ENCODE measurements around the gene GABBR2.
"Not testable (repeated sequence)": the region's sequence is repeated elsewhere in the genome, so short reads cannot be mapped to it uniquely, and the experiment has no call there.

GABBR2 gene

GRCh38 chr9:98303633-98304125 lies 405.1 kb downstream of the GABBR2 start:
- no peak for DNase-seq (ENCODE audit: low spot score)
- no peak for FAIRE-seq

DNA sequence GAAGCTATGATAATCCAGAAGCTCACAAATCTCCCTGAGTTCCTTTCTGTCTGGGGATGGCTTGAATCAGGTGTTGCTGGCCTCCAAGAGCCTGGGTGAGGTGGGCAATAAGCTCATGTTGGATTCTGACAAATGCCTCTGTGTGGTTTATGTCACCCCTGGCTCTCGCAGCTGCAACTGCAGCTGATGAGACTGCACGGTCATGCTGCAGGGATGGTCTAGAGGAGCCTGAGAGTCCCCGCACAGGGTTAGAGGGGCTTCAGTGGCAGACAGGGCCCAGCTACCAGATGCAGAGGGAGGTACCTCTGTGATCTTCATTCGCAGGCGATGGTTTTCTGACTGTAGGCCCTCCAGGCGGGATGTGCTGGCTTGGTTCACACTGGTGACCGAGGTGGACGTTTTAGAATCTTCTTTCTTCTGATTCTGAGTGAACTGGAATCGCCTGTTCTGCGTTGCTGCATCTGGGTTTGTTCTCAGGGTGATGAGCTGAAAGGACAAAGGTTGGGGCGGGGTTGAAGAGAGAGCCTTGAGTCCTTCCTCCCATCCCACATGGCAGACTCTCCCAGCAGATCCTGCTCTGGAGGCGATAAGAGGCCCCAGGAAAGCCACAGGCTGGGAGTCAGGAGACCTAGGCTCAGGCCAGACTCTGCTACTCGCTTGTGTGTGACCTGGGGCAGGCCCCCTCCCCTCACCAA lies 405.6 kb downstream of the GABBR2 start:
- no peak for DNase-seq (ENCODE audit: low spot score)
- no peak for FAIRE-seq

GRCh38 chr9:98302150-98302549 lies 406.6 kb downstream of the GABBR2 start:
- FAIRE-seq, result no peak
- DNase-seq (ENCODE audit: low spot score), result no peak

GRCh38 chr9:98300611-98301010 lies 408.1 kb downstream of the GABBR2 start:
- no peak for FAIRE-seq
- DNase-seq (ENCODE audit: low spot score), result no peak

GRCh38 chr9:98298476-98298875 lies 410.3 kb downstream of the GABBR2 start:
- no peak for FAIRE-seq
- no peak for DNase-seq (ENCODE audit: low spot score)

DNA sequence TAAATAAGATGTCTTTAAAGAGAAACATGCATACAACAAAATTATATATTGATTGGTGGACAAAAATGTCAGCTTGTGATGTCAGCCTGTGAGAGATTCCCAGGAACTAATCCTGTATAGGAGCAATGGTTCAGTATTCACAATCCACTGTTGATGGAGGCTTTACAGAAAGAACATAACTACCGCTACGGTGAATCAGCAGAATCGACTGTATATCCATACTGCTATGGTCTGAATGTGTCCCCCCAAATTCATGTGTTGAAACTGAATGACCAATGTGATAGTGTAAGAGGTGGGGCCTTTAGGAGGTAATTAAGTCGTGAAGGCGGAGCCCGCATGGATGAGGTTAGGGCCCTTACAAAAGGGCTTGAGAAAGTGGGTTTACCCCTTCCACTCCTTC lies 412.9 kb downstream of the GABBR2 start:
- FAIRE-seq (no peak), DNase-seq (ENCODE audit: low spot score) (no peak)

DNA sequence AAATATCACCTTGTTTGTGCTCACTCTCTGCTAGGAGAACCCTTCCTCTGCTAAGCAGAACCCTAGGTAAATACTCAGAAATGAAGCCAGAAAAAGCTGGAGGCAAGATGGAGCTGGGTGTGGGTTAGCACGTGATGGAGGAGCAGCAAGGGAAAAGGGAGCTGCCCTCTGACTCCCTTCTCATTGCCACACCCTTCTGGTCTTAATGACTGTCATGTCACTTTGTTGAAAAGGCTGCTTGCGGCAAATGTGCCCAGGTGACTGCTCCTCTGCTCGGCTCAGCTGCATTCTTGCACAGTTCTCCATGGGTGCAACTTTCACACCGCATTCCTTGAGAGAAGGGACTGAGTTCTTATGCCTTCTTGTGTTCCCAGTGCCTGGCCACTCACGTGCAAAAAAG lies 416.9 kb downstream of the GABBR2 start:
- FAIRE-seq, result no peak
- DNase-seq (ENCODE audit: low spot score), result no peak

GRCh38 chr9:98290411-98290810 lies 418.3 kb downstream of the GABBR2 start:
- DNase-seq (ENCODE audit: low spot score) (no peak), FAIRE-seq (no peak)

GRCh38 chr9:98289614-98290201 lies 419.0 kb downstream of the GABBR2 start:
- no peak for FAIRE-seq

DNA sequence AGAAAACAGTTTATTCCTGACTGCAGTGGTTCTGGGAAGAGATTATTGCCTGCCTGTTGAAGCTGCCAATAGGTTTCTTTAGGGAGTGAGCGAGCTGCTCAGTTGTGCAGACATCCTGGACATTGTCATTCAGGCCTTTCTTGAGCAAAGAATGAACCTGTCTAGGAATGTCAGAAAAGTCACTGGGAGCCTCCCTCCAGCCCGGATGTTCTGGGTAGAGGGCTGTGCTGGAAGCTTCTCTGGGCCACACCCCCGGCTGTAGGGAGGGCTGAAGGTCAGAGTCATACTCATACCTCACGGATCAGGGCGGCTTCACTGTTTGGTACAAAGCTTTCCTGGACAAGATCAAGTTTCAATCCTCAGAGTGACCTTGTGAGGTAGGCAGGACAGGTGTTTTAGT lies 419.9 kb downstream of the GABBR2 start:
- no peak for FAIRE-seq
- DNase-seq (ENCODE audit: low spot score), result no peak

More at GRCh38 chr9:98289614-98290201, 419.0 kb downstream of the GABBR2 start:
- no peak for DNase-seq (ENCODE audit: low spot score)

DNA sequence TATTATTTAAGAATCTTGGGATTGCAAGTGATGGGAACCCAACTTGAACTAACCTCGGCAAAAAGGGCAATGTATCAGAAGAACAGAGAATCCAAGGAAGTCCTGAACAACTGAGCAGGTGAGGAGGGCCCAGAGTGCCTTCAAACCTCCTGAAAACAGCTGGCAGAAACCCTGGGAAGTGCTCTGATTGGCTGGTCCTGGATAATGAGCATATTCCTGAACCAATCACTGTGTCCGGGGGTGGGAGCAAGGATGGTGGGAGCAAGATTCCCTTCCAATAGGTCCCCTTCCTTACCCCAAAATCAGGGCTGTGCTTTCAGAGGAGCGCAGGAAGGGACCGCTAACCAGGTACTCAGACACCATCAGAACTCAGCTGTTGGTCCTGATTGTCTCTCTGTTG lies 421.4 kb downstream of the GABBR2 start:
- DNase-seq (ENCODE audit: low spot score) (no peak), FAIRE-seq (no peak)

GRCh38 chr9:98285446-98285845 lies 423.3 kb downstream of the GABBR2 start:
- DNase-seq (ENCODE audit: low spot score), result no peak
- no peak for FAIRE-seq

DNA sequence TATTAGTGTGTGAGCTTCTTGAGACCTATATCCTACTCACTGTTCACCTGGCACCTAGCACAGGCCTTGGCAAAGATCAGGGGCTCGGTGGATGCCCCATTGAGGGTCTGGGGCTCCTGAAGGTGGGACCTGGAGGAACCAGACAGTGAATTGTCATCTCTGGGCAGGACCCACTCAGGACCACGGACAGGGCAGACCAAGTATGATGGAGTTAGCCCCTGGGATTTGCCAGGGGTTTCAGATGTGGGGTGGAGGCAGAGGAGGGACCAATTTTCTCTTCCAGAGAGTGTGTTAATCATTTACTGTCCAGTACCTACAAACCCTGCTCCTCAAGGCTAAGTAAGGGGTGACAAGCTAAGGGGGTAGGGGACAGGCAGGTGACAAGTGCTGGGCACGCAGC lies 424.0 kb downstream of the GABBR2 start:
- DNase-seq (ENCODE audit: low spot score) (no peak), FAIRE-seq (no peak)

DNA sequence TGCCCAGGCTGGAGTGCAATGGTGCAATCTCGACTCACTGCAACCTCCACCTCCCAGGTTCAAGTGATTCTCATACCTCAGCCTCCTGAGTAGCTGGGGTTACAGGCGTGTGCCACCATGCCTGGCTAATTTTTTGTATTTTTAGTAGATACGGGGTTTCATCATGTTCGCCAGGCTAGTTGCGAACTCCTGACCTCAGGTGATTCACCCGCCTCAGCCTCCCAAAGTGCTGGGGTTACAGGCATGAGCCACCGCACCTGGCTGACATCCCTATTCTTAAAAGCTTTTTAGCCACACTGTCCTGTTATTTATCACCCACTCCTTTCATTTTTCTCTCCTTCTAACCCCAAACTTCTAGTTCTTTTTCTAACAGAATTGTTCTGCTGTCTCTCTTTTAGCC lies 425.6 kb downstream of the GABBR2 start:
- FAIRE-seq, result not testable (repeated sequence)

GRCh38 chr9:98281281-98281680 lies 427.5 kb downstream of the GABBR2 start:
- FAIRE-seq (no peak), DNase-seq (ENCODE audit: low spot score) (no peak)

More for the DNA sequence above, 425.6 kb downstream of the GABBR2 start:
- DNase-seq (ENCODE audit: low spot score), result not testable (repeated sequence)

DNA sequence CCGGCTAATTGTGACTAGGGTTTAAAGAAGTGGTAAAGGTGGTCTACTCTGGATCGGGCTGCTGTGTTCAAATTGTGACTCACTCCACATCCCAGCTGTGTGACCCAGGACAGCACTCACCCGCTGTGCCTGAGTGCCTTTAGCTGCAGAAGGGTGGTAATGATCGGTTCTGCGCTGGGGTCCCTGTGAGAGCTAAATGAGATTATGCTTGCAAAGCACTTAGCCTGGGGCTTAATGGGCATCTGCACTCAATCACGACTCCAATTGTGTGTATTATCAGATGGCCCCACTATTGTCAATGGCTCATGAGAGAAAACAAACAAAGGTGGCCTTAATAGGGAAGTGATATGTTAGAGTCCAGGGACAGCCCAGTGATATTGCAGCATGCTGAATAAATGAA lies 428.2 kb downstream of the GABBR2 start:
- no peak for DNase-seq (ENCODE audit: low spot score)
- FAIRE-seq, result no peak

- DNase-seq (ENCODE audit: low spot score) (no peak), FAIRE-seq (no peak)
These were observed 428.6 kb downstream of the GABBR2 start for GRCh38 chr9:98280162-98280561.

DNA sequence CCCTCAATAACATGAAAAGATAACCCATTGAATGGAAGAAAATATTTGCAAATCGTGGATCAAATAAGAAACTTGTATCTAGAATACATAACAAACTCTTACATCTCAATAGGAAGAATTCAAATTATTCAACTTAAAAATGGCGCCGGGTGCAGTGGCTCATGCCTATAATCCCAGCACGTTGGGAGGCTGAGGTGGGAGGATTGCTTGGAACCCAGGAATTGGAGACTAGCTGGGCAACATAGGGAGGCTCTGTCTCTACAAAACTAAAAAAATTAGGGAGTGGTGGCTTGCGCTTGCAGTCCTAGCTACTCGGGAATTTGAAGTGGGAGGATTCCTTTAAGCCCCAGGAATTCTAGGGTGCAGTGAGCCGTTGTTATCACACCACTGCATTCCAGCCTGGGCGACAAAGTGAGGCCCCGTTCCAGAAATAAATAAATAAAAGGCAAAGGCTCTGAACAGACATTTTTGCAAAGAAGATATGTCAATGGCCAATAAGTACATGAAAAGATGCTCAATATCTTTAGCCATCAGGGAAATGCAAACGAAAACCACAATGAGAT lies 431.7 kb downstream of the GABBR2 start:
- FAIRE-seq (no peak), DNase-seq (ENCODE audit: low spot score) (no peak)

DNA sequence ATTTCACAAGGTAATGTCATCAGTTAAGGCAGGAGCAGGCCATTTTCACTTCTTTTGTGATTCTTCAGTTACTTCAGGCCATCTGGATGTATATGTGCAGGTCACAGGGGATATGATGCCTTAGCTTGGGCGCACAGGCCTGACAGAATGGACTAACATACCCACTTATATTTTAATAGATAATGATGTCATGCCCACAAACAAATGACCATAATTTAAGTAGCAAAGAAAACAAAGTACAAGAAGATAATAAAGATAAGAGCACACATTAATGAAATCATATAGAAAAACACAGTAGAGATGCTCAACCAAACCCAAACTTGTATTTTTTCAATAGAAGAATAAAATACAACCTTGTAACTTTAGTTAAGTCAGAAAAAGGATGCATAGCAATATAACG lies 433.6 kb downstream of the GABBR2 start:
- DNase-seq (ENCODE audit: low spot score) (no peak), FAIRE-seq (no peak)

DNA sequence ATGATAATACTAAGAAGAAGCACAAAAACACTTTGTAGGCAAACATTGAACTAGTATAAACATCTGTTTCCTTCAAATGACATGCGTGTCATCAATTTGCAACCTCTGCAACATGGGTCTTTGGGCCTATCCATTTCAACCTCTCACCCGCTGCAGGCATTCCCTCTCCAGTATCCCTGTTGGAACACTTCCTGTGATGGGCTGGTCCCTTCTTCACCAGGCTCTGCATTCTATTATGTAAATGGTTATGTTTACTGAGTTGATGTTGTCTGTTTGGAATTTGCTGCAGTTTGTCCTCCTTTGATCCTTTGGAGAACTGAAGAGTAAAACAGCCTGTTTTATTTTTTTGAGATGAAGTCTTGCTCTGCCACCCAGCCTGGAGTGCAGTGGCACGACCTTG lies 436.7 kb downstream of the GABBR2 start:
- FAIRE-seq, result no peak
- no peak for DNase-seq (ENCODE audit: low spot score)

- no peak for DNase-seq (ENCODE audit: low spot score)
- no peak for FAIRE-seq
These were observed 437.3 kb downstream of the GABBR2 start for GRCh38 chr9:98271479-98271878.

- DNase-seq (ENCODE audit: low spot score); FAIRE-seq: not testable (repeated sequence)
These were observed 438.5 kb downstream of the GABBR2 start for GRCh38 chr9:98270284-98270683.

DNA sequence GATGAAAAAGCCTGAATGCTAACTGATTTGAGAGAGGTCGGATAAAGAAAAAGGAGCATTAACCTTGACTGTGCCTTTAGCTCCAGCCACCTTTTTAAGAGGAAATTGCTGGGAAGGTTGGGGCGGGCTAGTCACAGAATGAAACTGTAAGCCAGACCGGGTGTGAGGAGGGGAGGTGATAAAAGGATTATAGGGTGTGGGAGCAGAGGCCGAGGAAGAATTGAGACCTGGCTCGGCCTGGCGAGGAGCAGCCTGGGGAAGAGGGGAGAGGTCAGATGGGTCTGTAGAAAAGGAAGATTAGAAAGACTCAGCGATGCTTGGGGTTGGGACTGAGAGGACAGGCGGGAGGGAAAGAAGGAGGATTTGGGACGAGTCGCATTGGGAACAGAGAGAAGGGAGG lies 439.1 kb downstream of the GABBR2 start:
- DNase-seq (ENCODE audit: low spot score), result not testable (repeated sequence)

More for the DNA sequence above, 439.1 kb downstream of the GABBR2 start:
- FAIRE-seq, result not testable (repeated sequence)

All from RCC 7860 (cell line).